Measurements from ENCODE around the gene PDGFB.

The PDGFB gene

GRCh38 chr22:39245130-39246039 is 603 bp upstream of the PDGFB start:
- H3K36me3 ChIP-seq (ENCODE audit: control insufficient read depth in 1 of 2, insufficient read depth in 2 of 2, low read length in 2 of 2): peaks cover 0 to 1% of the 10 kb centered on the region in 2 experiments
- H3K79me1 ChIP-seq (ENCODE audit: low read length): peaks cover 39% of the 10 kb centered on the region
- H2BK5ac ChIP-seq (ENCODE audit: low read depth, low read length, poor library complexity): no peak overlapping the region
- DNase-seq: no peak
- peaks cover 16 to 20% of the 10 kb centered on the region in 2 experiments for H3K4me1 ChIP-seq (ENCODE audit: control insufficient read depth in 1 of 2, insufficient read depth in 2 of 2, low read length in 2 of 2)
- H3K4ac ChIP-seq (ENCODE audit: low read depth, low read length): no peak overlapping the region
- no peak overlapping the region for H3K27ac ChIP-seq (ENCODE audit: low read depth, low read length)
- no peak overlapping the region for H3K14ac ChIP-seq (ENCODE audit: low read length)
- H3K27me3 ChIP-seq (ENCODE audit: insufficient read depth, low read length): no peaks in the 10 kb centered on the region
- H3K23ac ChIP-seq (ENCODE audit: low read length): no peak overlapping the region
- H2AFZ ChIP-seq (ENCODE audit: insufficient read depth, low read length, poor library complexity): no peak overlapping the region
- no peak overlapping the region for H2BK120ac ChIP-seq (ENCODE audit: insufficient read depth, low read length, poor library complexity)
- H3K18ac ChIP-seq (ENCODE audit: low read length): peak overlapping the region; percentile 4
- no peak overlapping the region for H4K91ac ChIP-seq (ENCODE audit: low read depth, low read length)
- no peaks in the 10 kb centered on the region for H3K9me3 ChIP-seq (ENCODE audit: insufficient read depth, low read depth, low read length)
- peak overlapping the region; percentile 86 for H3K4me2 ChIP-seq (ENCODE audit: low read length)
- H4K8ac ChIP-seq (ENCODE audit: low read depth, low read length): no peak overlapping the region
- no peak overlapping the region for H3K4me3 ChIP-seq (ENCODE audit: low read depth, low read length)
- H3K79me2 ChIP-seq (ENCODE audit: control insufficient read depth, insufficient read depth, low read length, poor library complexity): peaks cover 22% of the 10 kb centered on the region
- WGBS (ENCODE audit: extremely low coverage, insufficient coverage, insufficient read length): no CpG with 5 or more reads among the region's 22 CpGs
- H2BK12ac ChIP-seq (ENCODE audit: low read length): no peak overlapping the region
- H4K12ac ChIP-seq (ENCODE audit: low read depth, low read length): no peak overlapping the region
- peak overlapping the region; percentile 40 for H2AK5ac ChIP-seq (ENCODE audit: low read length)
- H3K9ac ChIP-seq (ENCODE audit: low read length): no peak overlapping the region

DNA sequence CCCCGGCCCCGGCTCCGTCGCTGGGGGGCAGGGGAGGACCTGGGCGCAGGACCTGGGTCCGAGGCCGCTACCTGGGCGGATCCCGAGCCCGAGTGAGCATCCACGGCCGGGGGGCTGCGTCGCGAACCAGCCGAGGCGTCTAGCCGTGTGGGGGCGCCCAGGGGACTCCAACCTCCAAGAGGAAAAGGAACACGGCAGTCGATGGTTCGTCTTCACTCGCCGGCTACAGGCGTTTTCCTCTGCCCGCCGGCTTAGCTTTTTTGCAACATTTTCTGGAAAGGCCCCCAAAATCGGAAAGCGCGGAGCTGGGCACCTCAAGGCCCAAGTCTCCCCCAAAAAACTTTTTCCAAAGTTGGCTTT is 666 bp downstream of the PDGFB start:
- peak overlapping the region; percentile 21 for H3K4ac ChIP-seq (ENCODE audit: low read depth, low read length)
- H4K12ac ChIP-seq (ENCODE audit: low read depth, low read length): peak overlapping the region; percentile 54
- peak overlapping the region; percentile 62 for H2BK120ac ChIP-seq (ENCODE audit: insufficient read depth, low read length, poor library complexity)
- H4K91ac ChIP-seq (ENCODE audit: low read depth, low read length): peak overlapping the region; percentile 72
- peak overlapping the region; percentile 86 for H3K4me2 ChIP-seq (ENCODE audit: low read length)
- peak overlapping the region; percentile 66 for H3K14ac ChIP-seq (ENCODE audit: low read length)
- H3K79me1 ChIP-seq (ENCODE audit: low read length): peaks cover 50% of the 10 kb centered on the region
- peak overlapping the region; percentile 71 for H4K8ac ChIP-seq (ENCODE audit: low read depth, low read length)
- no peaks in the 10 kb centered on the region for H3K9me3 ChIP-seq (ENCODE audit: insufficient read depth, low read depth, low read length)
- no peak overlapping the region for H2BK12ac ChIP-seq (ENCODE audit: low read length)
- peak overlapping the region; percentile 69 for H2AK5ac ChIP-seq (ENCODE audit: low read length)
- H3K4me1 ChIP-seq (ENCODE audit: control insufficient read depth in 1 of 2, insufficient read depth in 2 of 2, low read length in 2 of 2): peaks cover 25 to 30% of the 10 kb centered on the region in 2 experiments
- peak overlapping the region; percentile 85 for H3K4me3 ChIP-seq (ENCODE audit: low read depth, low read length)
- no peaks in the 10 kb centered on the region for H3K27me3 ChIP-seq (ENCODE audit: insufficient read depth, low read length)
- peak overlapping the region; percentile 24 for H2BK5ac ChIP-seq (ENCODE audit: low read depth, low read length, poor library complexity)
- H3K36me3 ChIP-seq (ENCODE audit: control insufficient read depth in 1 of 2, insufficient read depth in 2 of 2, low read length in 2 of 2): peaks cover under 1 to 3% of the 10 kb centered on the region in 2 experiments
- no CpG with 5 or more reads among the region's 30 CpGs for WGBS (ENCODE audit: extremely low coverage, insufficient coverage, insufficient read length)
- peak overlapping the region; percentile 13 for H2AFZ ChIP-seq (ENCODE audit: insufficient read depth, low read length, poor library complexity)
- no peak overlapping the region for H3K23ac ChIP-seq (ENCODE audit: low read length)
- peak overlapping the region; percentile 30 for H3K9ac ChIP-seq (ENCODE audit: low read length)
- peaks cover 31% of the 10 kb centered on the region for H3K79me2 ChIP-seq (ENCODE audit: control insufficient read depth, insufficient read depth, low read length, poor library complexity)
- no peak for DNase-seq
- H3K27ac ChIP-seq (ENCODE audit: low read depth, low read length): no peak overlapping the region
- H3K18ac ChIP-seq (ENCODE audit: low read length): peak overlapping the region; percentile 71

GRCh38 chr22:39243439-39244135 is 1.2 kb downstream of the PDGFB start:
- WGBS (ENCODE audit: extremely low coverage, insufficient coverage, insufficient read length): no CpG with 5 or more reads among the region's 65 CpGs
- Histone ChIP-seq H3K79me1 (ENCODE audit: low read length) (peaks cover 51% of the 10 kb centered on the region), H2AK5ac (ENCODE audit: low read length) (peak overlapping the region; percentile 75), H3K9me3 (ENCODE audit: insufficient read depth, low read depth, low read length) (no peaks in the 10 kb centered on the region), H2AFZ (ENCODE audit: insufficient read depth, low read length, poor library complexity) (peak overlapping the region; percentile 80), H4K8ac (ENCODE audit: low read depth, low read length) (peak overlapping the region; percentile 86), H2BK12ac (ENCODE audit: low read length) (peak overlapping the region; percentile 78), H3K14ac (ENCODE audit: low read length) (peak overlapping the region; percentile 96), H3K18ac (ENCODE audit: low read length) (peak overlapping the region; percentile 98), H3K79me2 (ENCODE audit: control insufficient read depth, insufficient read depth, low read length, poor library complexity) (peaks cover 31% of the 10 kb centered on the region), H3K4me1 (ENCODE audit: control insufficient read depth in 1 of 2, insufficient read depth in 2 of 2, low read length in 2 of 2) (peaks cover 25 to 30% of the 10 kb centered on the region in 2 experiments), H2BK120ac (ENCODE audit: insufficient read depth, low read length, poor library complexity) (peak overlapping the region; percentile 92), H3K27ac (ENCODE audit: low read depth, low read length) (peak overlapping the region; percentile 84), H3K23ac (ENCODE audit: low read length) (no peak overlapping the region), H3K4ac (ENCODE audit: low read depth, low read length) (peak overlapping the region; percentile 95), H3K27me3 (ENCODE audit: insufficient read depth, low read length) (no peaks in the 10 kb centered on the region), H3K36me3 (ENCODE audit: control insufficient read depth in 1 of 2, insufficient read depth in 2 of 2, low read length in 2 of 2) (peaks cover 4 to 6% of the 10 kb centered on the region in 2 experiments), H2BK5ac (ENCODE audit: low read depth, low read length, poor library complexity) (peak overlapping the region; percentile 89), H3K9ac (ENCODE audit: low read length) (peak overlapping the region; percentile 68), H4K91ac (ENCODE audit: low read depth, low read length) (peak overlapping the region; percentile 97), H4K12ac (ENCODE audit: low read depth, low read length) (peak overlapping the region; percentile 49), H3K4me2 (ENCODE audit: low read length) (peak overlapping the region; percentile 86), H3K4me3 (ENCODE audit: low read depth, low read length) (peak overlapping the region; percentile 85)
- peak; percentile 13 to 55 for DNase-seq

- no CpG with 5 or more reads among the region's 78 CpGs for WGBS (ENCODE audit: extremely low coverage, insufficient coverage, insufficient read length)
- Histone ChIP-seq H3K18ac (ENCODE audit: low read length) (peak overlapping the region; percentile 98), H2AFZ (ENCODE audit: insufficient read depth, low read length, poor library complexity) (peak overlapping the region; percentile 80), H3K4me1 (ENCODE audit: control insufficient read depth in 1 of 2, insufficient read depth in 2 of 2, low read length in 2 of 2) (peaks cover 25 to 30% of the 10 kb centered on the region in 2 experiments), H4K91ac (ENCODE audit: low read depth, low read length) (peak overlapping the region; percentile 97), H3K79me2 (ENCODE audit: control insufficient read depth, insufficient read depth, low read length, poor library complexity) (peaks cover 31% of the 10 kb centered on the region), H3K9ac (ENCODE audit: low read length) (peak overlapping the region; percentile 68), H3K27me3 (ENCODE audit: insufficient read depth, low read length) (no peaks in the 10 kb centered on the region), H2BK12ac (ENCODE audit: low read length) (peak overlapping the region; percentile 78), H3K79me1 (ENCODE audit: low read length) (peaks cover 55% of the 10 kb centered on the region), H4K8ac (ENCODE audit: low read depth, low read length) (peak overlapping the region; percentile 86), H3K23ac (ENCODE audit: low read length) (no peak overlapping the region), H2AK5ac (ENCODE audit: low read length) (peak overlapping the region; percentile 75), H2BK5ac (ENCODE audit: low read depth, low read length, poor library complexity) (peak overlapping the region; percentile 89), H3K4me2 (ENCODE audit: low read length) (peak overlapping the region; percentile 86), H3K4ac (ENCODE audit: low read depth, low read length) (peak overlapping the region; percentile 95), H3K14ac (ENCODE audit: low read length) (peak overlapping the region; percentile 96), H3K4me3 (ENCODE audit: low read depth, low read length) (peak overlapping the region; percentile 85), H3K27ac (ENCODE audit: low read depth, low read length) (peak overlapping the region; percentile 84), H2BK120ac (ENCODE audit: insufficient read depth, low read length, poor library complexity) (peak overlapping the region; percentile 92), H3K36me3 (ENCODE audit: control insufficient read depth in 1 of 2, insufficient read depth in 2 of 2, low read length in 2 of 2) (peaks cover 6 to 7% of the 10 kb centered on the region in 2 experiments), H3K9me3 (ENCODE audit: insufficient read depth, low read depth, low read length) (no peaks in the 10 kb centered on the region), H4K12ac (ENCODE audit: low read depth, low read length) (peak overlapping the region; percentile 78)
- peak; percentile 60 to 77 for DNase-seq
Measured at GRCh38 chr22:39242595-39243438, 2.0 kb downstream of the PDGFB start.
